HG03439 (cell line): Measurements from ENCODE around the gene SPEG.

Source experiments
- ATAC-seq: cut with Tn5 transposase; IDR thresholded peaks from one replicate; pipeline ENCODE4 v1.9.1; 2021; ENCODE audit warnings: mild to moderate bottlenecking, moderate library complexity; ENCODE audit not compliant: unreplicated experiment

The SPEG gene

GRCh38 chr2:219441451-219442255, 7.0 kb downstream of the SPEG start:
- no peak for ATAC-seq

- ATAC-seq, result no peak
These were observed 7.8 kb downstream of the SPEG start for GRCh38 chr2:219442256-219443015.

- ATAC-seq, result no peak
These were observed 8.5 kb downstream of the SPEG start for GRCh38 chr2:219443016-219443696.

GRCh38 chr2:219443697-219444023, 9.0 kb downstream of the SPEG start:
- ATAC-seq, result no peak

GRCh38 chr2:219444566-219445091, 10.0 kb downstream of the SPEG start:
- no peak for ATAC-seq

- no peak for ATAC-seq
These were observed 10.6 kb downstream of the SPEG start for GRCh38 chr2:219445220-219445640.

GRCh38 chr2:219446101-219446504, 11.5 kb downstream of the SPEG start:
- no peak for ATAC-seq

- no peak for ATAC-seq
These were observed 12.0 kb downstream of the SPEG start for GRCh38 chr2:219446689-219447088.

- no peak for ATAC-seq
These were observed 12.8 kb downstream of the SPEG start for GRCh38 chr2:219447242-219448098.

GRCh38 chr2:219448099-219448775, 13.6 kb downstream of the SPEG start:
- no peak for ATAC-seq

- ATAC-seq, result no peak
These were observed 14.2 kb downstream of the SPEG start for GRCh38 chr2:219448776-219449341.

GRCh38 chr2:219449609-219450008, 15.0 kb downstream of the SPEG start:
- ATAC-seq, result no peak

- ATAC-seq, result no peak
These were observed 17.2 kb downstream of the SPEG start for GRCh38 chr2:219451661-219452360.

- ATAC-seq, result no peak
These were observed 18.0 kb downstream of the SPEG start for GRCh38 chr2:219452361-219453317.

- no peak for ATAC-seq
These were observed 19.3 kb downstream of the SPEG start for GRCh38 chr2:219453671-219454590.

GRCh38 chr2:219455581-219455980, 20.9 kb downstream of the SPEG start:
- no peak for ATAC-seq
